ENCODE results near the gene CAP2. TPM values are rescaled to one million over a fixed set of nuclear protein-coding genes. Genes with fewer than 3 reads are reported as not detected.
"Not testable (repeated sequence)": the region's sequence is repeated elsewhere in the genome, so short reads cannot be mapped to it uniquely, and the experiment has no call there.

Gene CAP2
- total RNA-seq, 4 donors from 2014 or later: 3.5 to 8.9 (median 4.5) TPM

- DNase-seq (ENCODE audit: low spot score) (no peak), ATAC-seq (ENCODE audit: low FRiP score) (no peak)
- no peak for TF ChIP-seq CTCF (IDR thresholded peaks at IDR 0.05)
These were observed 38.2 kb downstream of the CAP2 start for GRCh38 chr6:17431581-17431980.

GRCh38 chr6:17432356-17432755 lies 39.0 kb downstream of the CAP2 start:
- ATAC-seq (ENCODE audit: low FRiP score) (no peak), DNase-seq (ENCODE audit: low spot score) (no peak)
- TF ChIP-seq CTCF (IDR thresholded peaks at IDR 0.05): no peak

DNA sequence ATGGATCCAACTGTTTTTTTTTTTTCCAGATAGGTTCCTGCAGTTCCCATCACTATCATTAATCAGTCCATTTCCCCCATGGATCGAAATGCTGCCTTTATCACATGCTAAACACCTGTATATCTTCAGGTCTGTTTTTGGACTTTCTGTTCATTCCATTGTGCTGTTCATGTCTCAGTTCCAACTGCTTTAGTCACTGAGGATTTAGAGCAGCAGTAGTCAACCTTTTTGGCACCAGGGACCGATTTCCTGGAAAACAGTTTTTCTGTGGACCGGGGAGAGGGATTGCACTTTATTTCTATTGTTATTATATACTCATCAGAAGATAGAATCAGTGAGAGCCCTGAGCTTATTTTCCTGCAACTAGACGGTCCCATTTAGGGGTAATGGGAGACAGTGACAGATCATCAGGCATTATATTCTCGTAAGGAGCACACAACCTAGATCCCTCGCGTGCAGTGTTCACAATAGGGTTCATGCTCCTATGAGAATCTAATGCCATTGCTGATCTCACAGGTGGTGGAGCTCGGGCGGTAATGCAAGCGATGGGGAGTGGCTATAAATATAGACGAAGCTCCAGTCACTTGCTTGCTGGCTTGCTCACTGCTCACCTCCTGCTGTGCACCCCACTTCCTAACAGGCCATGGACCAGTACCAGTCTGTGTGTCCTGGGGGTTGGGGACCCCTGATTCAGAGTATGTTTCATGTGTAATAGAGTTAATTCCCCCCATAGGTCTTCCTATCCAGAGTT lies 46.0 kb downstream of the CAP2 start:
- ATAC-seq (ENCODE audit: low FRiP score) (no peak), DNase-seq (ENCODE audit: low spot score) (no peak)
- no peak for TF ChIP-seq CTCF (IDR thresholded peaks at IDR 0.05)

GRCh38 chr6:17440811-17441210 lies 47.4 kb downstream of the CAP2 start:
- not testable (repeated sequence) for ATAC-seq (ENCODE audit: low FRiP score); DNase-seq (ENCODE audit: low spot score)

DNA sequence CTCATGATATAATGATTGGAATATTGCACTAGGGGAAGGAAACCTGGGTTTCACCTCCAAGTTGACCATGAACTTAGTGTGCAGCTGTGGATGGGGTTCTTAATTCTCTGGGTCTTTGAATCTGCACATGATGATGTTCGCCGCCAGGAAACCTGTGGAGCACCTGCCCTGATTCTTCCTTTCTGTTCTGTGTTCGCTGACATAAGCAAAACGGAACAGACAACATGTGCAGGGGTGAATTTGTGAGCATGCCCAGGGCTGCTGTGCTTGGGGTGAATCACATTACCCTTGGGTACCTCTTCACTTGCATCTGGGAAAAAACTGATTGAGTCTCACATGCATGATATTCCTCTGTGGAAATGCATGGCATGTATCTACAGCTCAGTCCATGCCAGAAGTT lies 48.8 kb downstream of the CAP2 start:
- no peak for DNase-seq (ENCODE audit: low spot score)
- no peak for TF ChIP-seq CTCF (IDR thresholded peaks at IDR 0.05)
- ATAC-seq (ENCODE audit: low FRiP score): no peak

GRCh38 chr6:17446713-17447112 lies 53.3 kb downstream of the CAP2 start:
- no peak for ATAC-seq (ENCODE audit: low FRiP score)
- DNase-seq (ENCODE audit: low spot score): no peak
- no peak for TF ChIP-seq CTCF (IDR thresholded peaks at IDR 0.05)

DNA sequence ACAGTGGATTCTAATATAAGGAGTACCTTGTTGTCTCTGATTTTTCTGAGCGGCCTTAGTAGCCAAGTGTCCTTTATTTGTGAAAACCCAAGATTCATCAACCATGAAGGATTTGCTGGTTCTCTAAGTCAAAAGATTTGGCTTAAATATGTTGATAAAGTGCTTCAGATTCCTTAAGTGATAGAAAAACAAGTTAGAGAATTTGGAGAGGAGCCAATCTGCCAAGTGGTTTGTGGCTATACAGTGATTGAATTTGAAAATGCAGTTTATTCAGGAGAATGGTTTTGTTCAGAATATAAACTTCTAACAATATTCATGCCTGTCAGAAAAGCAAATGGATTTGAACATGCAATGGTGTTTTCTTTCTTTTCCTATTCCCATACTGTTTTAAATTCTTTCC lies 54.8 kb downstream of the CAP2 start:
- no peak for ATAC-seq (ENCODE audit: low FRiP score)
- no peak for DNase-seq (ENCODE audit: low spot score)
- no peak for TF ChIP-seq CTCF (IDR thresholded peaks at IDR 0.05)
